B cell (primary cell): ENCODE results near the gene VAV2. TPM values are rescaled to one million over a fixed set of nuclear protein-coding genes. Genes with fewer than 3 reads are reported as not detected.

Experiments
- ATAC-seq: fragments of 200-7000 bp; cut with Tn5 transposase; one replicate; pipeline ENCODE4 v1.10.0; 2021; ENCODE audit warnings: low read depth, mild to moderate bottlenecking, moderate number of reproducible peaks, moderate library complexity
- CTCF ChIA-PET: fragments of 350-600 bp; sonication (Branson Sonifier 250); formaldehyde crosslinking; loops from one replicate; lab custom pipeline; 2021; ENCODE audit warnings: antibody characterized with exemption, inconsistent platforms; lab: Charles Lee
- POLR2A ChIA-PET: fragments of 350-600 bp; sonication (Branson Sonifier 250); formaldehyde crosslinking; loops from one replicate; lab custom pipeline; 2021; ENCODE audit warnings: antibody characterized with exemption; lab: Charles Lee
- DNase-seq: peaks from one replicate; pipeline ENCODE4 v3.0.0; 2013
- H2AFZ ChIP-seq: 2 replicates; pipeline ENCODE4 v1.6.1; 2012; ENCODE audit warnings: mild to moderate bottlenecking, low read depth, low read length; ENCODE audit not compliant: insufficient read depth, poor library complexity, severe bottlenecking
- H3K27ac ChIP-seq, 2 donors: 1 replicate in 1 of 2; 2 replicates in 1 of 2; pipeline ENCODE4 v1.5.1; 2012 to 2013; ENCODE audit warnings: low read length in 2 of 2, mild to moderate bottlenecking in 2 of 2, moderate library complexity in 1 of 2
- H3K27me3 ChIP-seq, 4 experiments: fragments of 200-600 bp in 1 of 4; sonication (generic) in 1 of 4; replicated peaks in 1 of 4; 1 replicate in 2 of 4; 2 replicates in 2 of 4; pipeline versions ENCODE4 v1.6.1 to v1.7.0; 2013 to 2016; ENCODE audit warnings: low read length in 3 of 4, mild to moderate bottlenecking in 2 of 4, mixed read lengths in 1 of 4, moderate library complexity in 1 of 4; ENCODE audit not compliant: insufficient read depth in 4 of 4, control insufficient read depth in 3 of 4; ENCODE audit errors: control extremely low read depth in 1 of 4
- H3K36me3 ChIP-seq, 2 experiments: replicated peaks in 1 of 2; 1 replicate in 1 of 2; 2 replicates in 1 of 2; pipeline versions ENCODE4 v1.6.1 to v1.7.1; 2013; ENCODE audit warnings: low read length in 1 of 2; ENCODE audit not compliant: insufficient read depth in 2 of 2, control insufficient read depth in 1 of 2; ENCODE audit errors: control extremely low read depth in 1 of 2, extremely low read depth in 1 of 2
- H3K4me1 ChIP-seq, 2 donors: fragments of 200-600 bp in 1 of 2; sonication (generic) in 1 of 2; 1 replicate in 1 of 2; 2 replicates in 1 of 2; pipeline versions ENCODE4 v1.5.1 to v1.6.1; 2013 to 2017; ENCODE audit warnings: low read length in 2 of 2; ENCODE audit not compliant: control insufficient read depth in 2 of 2, insufficient read depth in 2 of 2
- H3K4me2 ChIP-seq: replicated peaks from 2 replicates; pipeline ENCODE3; 2012; ENCODE audit warnings: mild to moderate bottlenecking, low read depth, low read length; ENCODE audit not compliant: poor library complexity, severe bottlenecking
- H3K4me3 ChIP-seq, 5 experiments: fragments of 200-600 bp in 1 of 5; sonication (generic) in 1 of 5; 1 replicate in 3 of 5; 2 replicates in 2 of 5; pipeline versions ENCODE4 v1.5.1 to v1.7.0; 2011 to 2016; ENCODE audit warnings: low read length in 4 of 5, mild to moderate bottlenecking in 4 of 5, low read depth in 2 of 5, control low read depth in 1 of 5, moderate library complexity in 1 of 5; ENCODE audit not compliant: insufficient read depth in 1 of 5; ENCODE audit errors: control extremely low read depth in 1 of 5, extremely low read depth in 1 of 5
- H3K79me2 ChIP-seq: fragments of 200-600 bp; sonication (generic); one replicate; pipeline ENCODE4 v1.6.0; 2016; ENCODE audit warnings: low read length; ENCODE audit not compliant: control insufficient read depth, insufficient read depth
- H3K9ac ChIP-seq: fragments of 200-600 bp; sonication (generic); 2 replicates; pipeline ENCODE4 v1.6.1; 2017; ENCODE audit warnings: mild to moderate bottlenecking, low read length, moderate library complexity
- H3K9me3 ChIP-seq, 3 donors: one replicate each; pipeline versions ENCODE4 v1.6.1 to v1.7.1; 2013; ENCODE audit warnings: low read length in 2 of 3; ENCODE audit not compliant: control insufficient read depth in 2 of 3, insufficient read depth in 1 of 3; ENCODE audit errors: control extremely low read depth in 1 of 3
- H4K20me1 ChIP-seq: 2 replicates; pipeline ENCODE4 v1.6.0; 2012; ENCODE audit warnings: mild to moderate bottlenecking, low read length; ENCODE audit not compliant: insufficient read depth, control insufficient read depth, poor library complexity, severe bottlenecking
- H3K27ac Mint-ChIP-seq: one replicate; pipeline ENCODE4 v1.8.0; 2021; ENCODE audit warnings: mixed read lengths
- H3K27me3 Mint-ChIP-seq: one replicate; pipeline ENCODE4 v1.8.0; 2021; ENCODE audit warnings: mixed read lengths
- H3K4me1 Mint-ChIP-seq: one replicate; pipeline ENCODE4 v1.8.0; 2021; ENCODE audit warnings: mixed read lengths
- H3K4me3 Mint-ChIP-seq: one replicate; pipeline ENCODE4 v1.8.0; 2021; ENCODE audit warnings: mixed read lengths
- H3K9me3 Mint-ChIP-seq: one replicate; pipeline ENCODE4 v1.8.0; 2022; ENCODE audit warnings: mixed read lengths; ENCODE audit not compliant: insufficient read depth
- EZH2 ChIP-seq: IDR thresholded peaks from 2 replicates; pipeline ENCODE4 v1.6.1; 2012; ENCODE audit warnings: borderline replicate concordance, low read depth, mild to moderate bottlenecking, moderate library complexity, low read length; ENCODE audit not compliant: insufficient read depth, poor library complexity, severe bottlenecking
- WGBS: methylation state at CpG from one replicate; pipeline ENCODE4 v1.1.5; 2013; ENCODE audit warnings: missing lambda C conversion rate; ENCODE audit not compliant: insufficient coverage; 5-methylcytosine and 5-hydroxymethylcytosine counted together
- intact Hi-C: fragments of 100-400 bp; cut with micrococcal nuclease; formaldehyde crosslinking; loops from one replicate; pipeline ENCODE4 v1.10.0; 2022
- polyA plus RNA-seq: library from polyadenylated mRNA; depleted of rRNA; stranded (reverse); fragments of >200 nt; gene quantifications from 2 replicates; pipeline ENCODE4 v1.2.3, GENCODE V29; 2012
- total RNA-seq, 2 donors: library from RNA; stranded (reverse); fragments of 120-200 nt in 1 of 2; gene quantifications; 1 replicate in 1 of 2; 2 replicates in 1 of 2; pipeline versions ENCODE4 v1.2.3 to v1.2.4, GENCODE V29; 2013 to 2022
- TF ChIP-seq, protein P1 (sequence below): fragments of 200-600 bp; IDR thresholded peaks from one replicate; pipeline ENCODE4 v1.8.0; 2022; ENCODE audit warnings: antibody characterized with exemption, mild to moderate bottlenecking

Gene VAV2
- total and polyA plus RNA-seq, 2 donors (not counting 1 experiment from before 2014, with no cell fraction given): 34.4 to 128 TPM

DNA sequence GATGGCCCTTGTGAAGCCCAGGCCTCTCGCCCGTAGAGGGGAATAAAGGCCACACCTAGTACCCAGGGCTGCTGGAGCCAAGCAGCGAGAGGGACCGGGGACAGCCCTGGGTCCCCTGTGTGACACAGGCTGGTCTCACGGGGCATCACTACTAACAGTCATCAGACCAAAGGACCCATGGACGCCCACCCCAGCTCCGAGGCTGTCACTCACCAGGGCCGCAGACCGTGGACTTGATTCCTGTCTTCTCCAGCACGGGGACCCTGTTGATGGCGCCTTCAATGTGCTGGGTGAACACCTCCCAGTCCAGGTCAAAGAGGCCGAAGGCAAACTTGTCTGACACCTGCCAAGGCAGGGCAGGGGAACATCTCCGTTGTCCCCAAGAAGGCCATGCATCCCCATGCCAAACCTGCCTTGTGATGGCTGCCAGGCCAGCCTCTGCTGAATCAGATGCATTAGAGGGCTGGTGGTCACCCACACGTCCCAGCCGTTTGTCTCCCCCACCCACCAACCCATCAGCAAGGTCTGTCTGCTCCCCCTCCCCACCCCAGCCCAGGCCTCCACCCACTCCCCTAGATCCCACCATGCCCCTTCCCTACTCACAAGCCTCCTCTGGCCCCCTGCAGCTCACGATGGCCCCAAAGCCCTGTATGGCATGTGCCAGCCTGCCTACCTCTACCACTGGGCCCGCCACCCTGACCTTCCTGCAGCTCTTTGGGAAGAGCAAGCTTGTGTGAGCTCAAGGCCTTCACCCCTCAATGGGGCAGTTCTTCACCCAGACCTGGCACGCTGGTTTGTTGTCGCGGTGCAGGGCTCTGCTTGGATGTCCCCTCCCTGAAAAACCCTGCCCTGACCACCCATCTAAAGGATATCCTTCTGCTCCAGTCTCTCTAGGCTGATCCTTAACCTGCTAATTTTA lies 274.8 kb downstream of the VAV2 start:
- peaks cover 0 to 22% (median 0%) of the 10 kb centered on the region in 4 experiments for H3K27me3 ChIP-seq
- H3K4me1 ChIP-seq: peaks cover 0 to 6% of the 10 kb centered on the region in 2 donors
- H3K79me2 ChIP-seq: no peaks in the 10 kb centered on the region
- Mint-ChIP-seq H3K9me3 (peaks cover 3% of the 10 kb centered on the region), H3K27ac (no peak overlapping the region), H3K4me1 (peaks cover 3% of the 10 kb centered on the region), H3K4me3 (no peak overlapping the region), H3K27me3 (peaks cover 52% of the 10 kb centered on the region)
- no peak overlapping the region for H2AFZ ChIP-seq
- H3K27ac ChIP-seq: no peak overlapping the region
- CTCF ChIA-PET: no interaction called here
- POLR2A ChIA-PET: no interaction called here
- WGBS: 95% methylated on average over 20 of the region's 20 CpGs
- H3K36me3 ChIP-seq: no peaks in the 10 kb centered on the region
- TF ChIP-seq EZH2: no peak
- TF ChIP-seq, protein P1, sequence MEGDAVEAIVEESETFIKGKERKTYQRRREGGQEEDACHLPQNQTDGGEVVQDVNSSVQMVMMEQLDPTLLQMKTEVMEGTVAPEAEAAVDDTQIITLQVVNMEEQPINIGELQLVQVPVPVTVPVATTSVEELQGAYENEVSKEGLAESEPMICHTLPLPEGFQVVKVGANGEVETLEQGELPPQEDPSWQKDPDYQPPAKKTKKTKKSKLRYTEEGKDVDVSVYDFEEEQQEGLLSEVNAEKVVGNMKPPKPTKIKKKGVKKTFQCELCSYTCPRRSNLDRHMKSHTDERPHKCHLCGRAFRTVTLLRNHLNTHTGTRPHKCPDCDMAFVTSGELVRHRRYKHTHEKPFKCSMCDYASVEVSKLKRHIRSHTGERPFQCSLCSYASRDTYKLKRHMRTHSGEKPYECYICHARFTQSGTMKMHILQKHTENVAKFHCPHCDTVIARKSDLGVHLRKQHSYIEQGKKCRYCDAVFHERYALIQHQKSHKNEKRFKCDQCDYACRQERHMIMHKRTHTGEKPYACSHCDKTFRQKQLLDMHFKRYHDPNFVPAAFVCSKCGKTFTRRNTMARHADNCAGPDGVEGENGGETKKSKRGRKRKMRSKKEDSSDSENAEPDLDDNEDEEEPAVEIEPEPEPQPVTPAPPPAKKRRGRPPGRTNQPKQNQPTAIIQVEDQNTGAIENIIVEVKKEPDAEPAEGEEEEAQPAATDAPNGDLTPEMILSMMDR: no peak
- H3K4me2 ChIP-seq: no peak overlapping the region
- peaks cover 0 to 10% (median 0%) of the 10 kb centered on the region in 3 donors for H3K9me3 ChIP-seq
- ATAC-seq (no peak), DNase-seq (no peak)
- H3K9ac ChIP-seq: no peak overlapping the region
- H4K20me1 ChIP-seq: no peaks in the 10 kb centered on the region
- intact Hi-C loops: no loop called here
- no peak overlapping the region for H3K4me3 ChIP-seq

DNA sequence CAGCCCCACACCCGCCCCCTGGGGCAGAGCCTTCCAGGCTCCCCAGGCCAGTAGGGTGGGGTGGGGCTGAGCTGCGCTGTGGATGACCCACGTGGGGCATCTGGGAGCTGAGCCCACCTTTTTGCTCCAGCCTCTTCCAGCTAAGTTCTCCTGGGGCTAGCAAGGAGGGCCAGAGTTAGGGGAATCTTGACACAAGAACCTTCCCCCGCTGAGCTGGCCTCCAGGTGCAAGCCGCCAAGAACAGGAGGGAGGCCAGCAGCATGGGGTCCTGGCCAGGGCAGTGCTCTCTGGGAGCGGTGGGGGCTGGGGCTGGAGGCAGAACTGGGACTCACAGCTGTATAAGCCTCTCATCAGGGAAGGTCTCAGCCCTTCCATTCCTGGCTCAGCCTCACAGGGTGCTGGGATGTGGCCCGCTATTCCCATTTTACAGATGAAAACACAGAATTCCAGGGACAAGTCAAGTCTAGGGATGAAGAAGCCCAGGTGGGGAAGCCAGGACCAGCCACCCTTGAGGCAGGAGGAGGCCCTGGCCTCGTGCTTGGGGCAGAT lies 275.5 kb downstream of the VAV2 start:
- Mint-ChIP-seq H3K4me3 (no peak overlapping the region), H3K27me3 (peaks cover 47% of the 10 kb centered on the region), H3K4me1 (peaks cover 3% of the 10 kb centered on the region), H3K27ac (no peak overlapping the region), H3K9me3 (peaks cover 3% of the 10 kb centered on the region)
- TF ChIP-seq, protein P1: no peak
- no peak for TF ChIP-seq EZH2
- Histone ChIP-seq H4K20me1 (no peaks in the 10 kb centered on the region), H3K79me2 (no peaks in the 10 kb centered on the region), H3K36me3 (no peaks in the 10 kb centered on the region), H2AFZ (no peak overlapping the region), H3K4me1 (peaks cover 0 to 6% of the 10 kb centered on the region in 2 donors), H3K27ac (no peak overlapping the region), H3K9me3 (peaks cover 0 to 10% (median 0%) of the 10 kb centered on the region in 3 donors), H3K9ac (no peak overlapping the region), H3K27me3 (peaks cover 0 to 22% (median 0%) of the 10 kb centered on the region in 4 experiments), H3K4me2 (no peak overlapping the region), H3K4me3 (no peak overlapping the region)
- no peak for DNase-seq
- WGBS: 82% methylated on average over 8 of the region's 8 CpGs
- ATAC-seq: no peak
- CTCF ChIA-PET: no interaction called here
- intact Hi-C loops: no loop called here
- POLR2A ChIA-PET: no interaction called here
